ENCODE measurements around the gene CRELD2. TPM values are rescaled to one million over a fixed set of nuclear protein-coding genes. Genes with fewer than 3 reads are reported as not detected.

CRELD2 gene
- total RNA-seq, 6 experiments from 2014 or later, result 67.9 to 86.8 (median 78.5) TPM

DNA sequence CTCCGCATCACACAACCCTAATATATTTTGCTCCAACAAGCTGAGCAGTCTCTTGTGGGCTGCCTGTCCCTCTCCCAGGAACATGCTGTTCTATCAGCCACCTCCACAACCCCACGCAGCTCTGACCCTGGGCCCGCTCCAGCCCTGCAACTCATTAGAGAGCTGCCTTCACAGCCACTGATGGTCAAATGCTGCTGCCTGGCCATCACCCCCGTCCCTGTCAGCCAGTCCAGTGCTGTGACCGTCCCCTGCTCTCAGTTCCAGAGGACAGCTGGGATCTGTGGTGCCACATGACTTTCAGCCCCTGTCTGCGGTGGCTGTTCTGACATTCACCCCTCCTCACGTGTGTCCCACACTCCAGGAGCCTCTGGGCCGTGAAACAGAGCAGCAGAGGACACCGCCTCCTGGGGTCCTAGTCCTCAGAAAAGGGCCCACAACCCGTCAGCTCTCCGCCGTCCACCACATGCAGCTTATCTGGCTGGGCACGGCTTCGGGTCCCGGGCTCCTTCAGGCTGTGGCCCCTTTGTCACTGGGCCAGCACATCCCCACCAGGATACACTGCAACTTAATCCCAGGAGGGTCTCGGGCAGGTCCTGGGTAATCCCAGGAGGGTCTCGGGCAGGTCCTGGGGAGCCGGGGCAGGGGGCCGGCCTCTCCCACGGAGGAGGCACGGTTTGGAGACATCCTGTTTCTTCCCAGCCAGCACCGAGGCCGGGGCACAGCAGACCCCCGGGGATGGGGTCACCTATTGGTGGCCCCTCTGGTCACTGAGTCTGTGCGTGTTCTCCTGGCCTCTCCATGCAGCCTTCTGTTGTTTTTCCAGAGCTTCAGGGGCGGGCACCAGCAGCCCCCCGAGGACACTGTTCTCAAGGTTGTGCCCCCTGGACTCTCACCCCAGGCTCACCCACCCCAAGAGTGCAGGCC, 15.1 kb downstream of the CRELD2 start:
- no peak for DNase-seq
- no peak for TF ChIP-seq CTCF (IDR thresholded peaks at IDR 0.05)

GRCh38 chr22:49934160-49934890, 15.9 kb downstream of the CRELD2 start:
- Mint-ChIP-seq H3K27me3 (ENCODE audit: insufficient read depth) (peaks cover 1% of the 10 kb centered on the region; the same call in 1 of the 2 replicates), H3K4me1 (ENCODE audit: low read depth) (peaks cover 7% of the 10 kb centered on the region), H3K9me3 (no peaks in the 10 kb centered on the region), H3K4me3 (no peak overlapping the region), H3K27ac (no peak overlapping the region), H3K36me3 (ENCODE audit: low read depth) (no peaks in the 10 kb centered on the region)
- DNase-seq, result no peak
- no peak for TF ChIP-seq CTCF (IDR thresholded peaks at IDR 0.05)

More for the DNA sequence above, 15.1 kb downstream of the CRELD2 start:
- Mint-ChIP-seq H3K27me3 (ENCODE audit: insufficient read depth) (peaks cover 1% of the 10 kb centered on the region; the same call in 1 of the 2 replicates), H3K36me3 (ENCODE audit: low read depth) (no peaks in the 10 kb centered on the region), H3K9me3 (no peaks in the 10 kb centered on the region), H3K4me3 (no peak overlapping the region), H3K4me1 (ENCODE audit: low read depth) (peaks cover 7% of the 10 kb centered on the region), H3K27ac (no peak overlapping the region)

- Mint-ChIP-seq H3K4me3 (no peak overlapping the region), H3K27ac (no peak overlapping the region), H3K27me3 (ENCODE audit: insufficient read depth) (peaks cover 3% of the 10 kb centered on the region; the same call in 1 of the 2 replicates), H3K36me3 (ENCODE audit: low read depth) (no peaks in the 10 kb centered on the region), H3K4me1 (ENCODE audit: low read depth) (peaks cover 7% of the 10 kb centered on the region), H3K9me3 (no peaks in the 10 kb centered on the region)
- no peak for TF ChIP-seq CTCF (IDR thresholded peaks at IDR 0.05)
- no peak for DNase-seq
Measured at GRCh38 chr22:49934891-49935557, 16.6 kb downstream of the CRELD2 start.

GRCh38 chr22:49935561-49935960, 17.1 kb downstream of the CRELD2 start:
- Mint-ChIP-seq H3K9me3 (no peaks in the 10 kb centered on the region), H3K36me3 (ENCODE audit: low read depth) (no peaks in the 10 kb centered on the region), H3K4me3 (no peak overlapping the region), H3K4me1 (ENCODE audit: low read depth) (peaks cover 7% of the 10 kb centered on the region), H3K27me3 (ENCODE audit: insufficient read depth) (peaks cover 4% of the 10 kb centered on the region), H3K27ac (no peak overlapping the region)
- DNase-seq, result no peak
- no peak for TF ChIP-seq CTCF (IDR thresholded peaks at IDR 0.05)

All from HFFc6 (cell line).